ENCODE results near the gene NIPA2. TPM values are rescaled to one million over a fixed set of nuclear protein-coding genes. Genes with fewer than 3 reads are reported as not detected.

NIPA2 gene
- total and polyA plus RNA-seq, 3 donors from 2014 or later: 31.4 to 47.1 (median 33.9) TPM

DNA sequence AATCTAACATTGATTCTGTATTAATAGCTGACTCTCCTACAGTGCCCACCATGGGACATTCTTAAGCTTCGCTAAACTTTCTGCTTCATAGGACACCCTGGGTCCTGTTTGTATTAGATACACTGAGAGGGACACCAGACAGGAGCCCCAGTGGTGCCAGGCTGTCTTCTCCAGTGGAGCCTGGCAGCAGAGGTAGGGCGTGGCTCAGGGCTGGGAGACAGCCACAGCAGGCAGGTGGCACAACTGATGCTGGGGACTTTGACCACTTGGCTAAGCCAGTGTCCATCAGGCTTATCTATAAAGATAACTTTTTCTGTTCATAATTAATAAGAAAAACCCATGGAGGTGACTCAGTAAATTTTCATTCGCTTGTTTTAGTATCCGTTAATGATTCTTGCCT, 30.2 kb upstream of the NIPA2 start:
- TF ChIP-seq, protein P1, sequence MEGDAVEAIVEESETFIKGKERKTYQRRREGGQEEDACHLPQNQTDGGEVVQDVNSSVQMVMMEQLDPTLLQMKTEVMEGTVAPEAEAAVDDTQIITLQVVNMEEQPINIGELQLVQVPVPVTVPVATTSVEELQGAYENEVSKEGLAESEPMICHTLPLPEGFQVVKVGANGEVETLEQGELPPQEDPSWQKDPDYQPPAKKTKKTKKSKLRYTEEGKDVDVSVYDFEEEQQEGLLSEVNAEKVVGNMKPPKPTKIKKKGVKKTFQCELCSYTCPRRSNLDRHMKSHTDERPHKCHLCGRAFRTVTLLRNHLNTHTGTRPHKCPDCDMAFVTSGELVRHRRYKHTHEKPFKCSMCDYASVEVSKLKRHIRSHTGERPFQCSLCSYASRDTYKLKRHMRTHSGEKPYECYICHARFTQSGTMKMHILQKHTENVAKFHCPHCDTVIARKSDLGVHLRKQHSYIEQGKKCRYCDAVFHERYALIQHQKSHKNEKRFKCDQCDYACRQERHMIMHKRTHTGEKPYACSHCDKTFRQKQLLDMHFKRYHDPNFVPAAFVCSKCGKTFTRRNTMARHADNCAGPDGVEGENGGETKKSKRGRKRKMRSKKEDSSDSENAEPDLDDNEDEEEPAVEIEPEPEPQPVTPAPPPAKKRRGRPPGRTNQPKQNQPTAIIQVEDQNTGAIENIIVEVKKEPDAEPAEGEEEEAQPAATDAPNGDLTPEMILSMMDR (IDR thresholded peaks at IDR 0.05): no peak
- TF ChIP-seq POLR2A (IDR thresholded peaks at IDR 0.05): no peak
- no peaks in the 10 kb centered on the region for H3K27me3 ChIP-seq
- no peak overlapping the region for H3K27ac ChIP-seq
- no peaks in the 10 kb centered on the region for H3K9me3 ChIP-seq
- no peak for DNase-seq
- WGBS, 2 donors: 92 to 97% methylated on average over 4 of the region's 4 CpGs
- intact Hi-C loops (cut with DNase I; ENCODE audit: low total_unique reads): no loop called here
- no peak overlapping the region for H3K4me3 ChIP-seq
- no peaks in the 10 kb centered on the region for H3K36me3 ChIP-seq (ENCODE audit: low read depth, missing control alignments)
- no peaks in the 10 kb centered on the region for H3K4me1 ChIP-seq

DNA sequence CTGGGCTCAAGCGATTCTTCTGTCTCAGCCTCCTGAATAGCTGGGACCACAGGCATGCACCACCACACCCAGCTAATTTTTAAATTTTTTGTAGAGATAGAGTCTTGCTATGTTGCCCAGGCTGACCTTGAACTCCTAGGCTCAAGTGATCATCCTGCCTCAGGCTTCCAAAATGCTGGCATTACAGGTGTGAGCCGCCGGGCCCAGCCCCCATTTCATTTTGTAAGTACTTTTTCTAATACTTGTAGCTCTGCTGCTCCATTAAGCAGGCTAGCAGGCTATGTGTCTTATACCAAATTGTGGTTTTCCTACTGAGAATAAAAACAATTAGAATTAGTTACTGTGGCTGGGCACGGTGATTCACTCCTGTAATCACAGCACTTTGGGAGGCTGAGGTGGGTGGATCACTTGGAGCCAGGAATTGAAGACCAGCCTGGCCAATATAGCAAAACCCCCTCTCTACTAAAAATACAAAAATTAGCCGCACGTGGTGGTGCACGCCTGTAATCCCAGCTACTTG, 29.6 kb upstream of the NIPA2 start:
- H3K4me1 ChIP-seq: no peaks in the 10 kb centered on the region
- H3K36me3 ChIP-seq (ENCODE audit: low read depth, missing control alignments): no peaks in the 10 kb centered on the region
- WGBS, 2 donors: 93 to 97% methylated on average over 7 of the region's 7 CpGs
- H3K9me3 ChIP-seq: no peaks in the 10 kb centered on the region
- no peak overlapping the region for H3K4me3 ChIP-seq
- intact Hi-C loops (cut with DNase I; ENCODE audit: low total_unique reads): no loop called here
- no peak overlapping the region for H3K27ac ChIP-seq
- TF ChIP-seq POLR2A (IDR thresholded peaks at IDR 0.05): no peak
- TF ChIP-seq, protein P1 (IDR thresholded peaks at IDR 0.05): no peak
- DNase-seq: no peak
- H3K27me3 ChIP-seq: no peaks in the 10 kb centered on the region

GRCh38 chr15:22810033-22810852, 28.2 kb upstream of the NIPA2 start:
- H3K9me3 ChIP-seq: no peaks in the 10 kb centered on the region
- no peaks in the 10 kb centered on the region for H3K4me1 ChIP-seq
- H3K27ac ChIP-seq: no peak overlapping the region
- no peaks in the 10 kb centered on the region for H3K27me3 ChIP-seq
- 92 to 93% methylated on average over 10 of the region's 10 CpGs for WGBS, 2 donors
- TF ChIP-seq POLR2A (IDR thresholded peaks at IDR 0.05): no peak
- TF ChIP-seq, protein P1 (IDR thresholded peaks at IDR 0.05): no peak
- H3K4me3 ChIP-seq: no peak overlapping the region
- intact Hi-C loops (cut with DNase I; ENCODE audit: low total_unique reads): no loop called here
- DNase-seq: no peak
- H3K36me3 ChIP-seq (ENCODE audit: low read depth, missing control alignments): no peaks in the 10 kb centered on the region

DNA sequence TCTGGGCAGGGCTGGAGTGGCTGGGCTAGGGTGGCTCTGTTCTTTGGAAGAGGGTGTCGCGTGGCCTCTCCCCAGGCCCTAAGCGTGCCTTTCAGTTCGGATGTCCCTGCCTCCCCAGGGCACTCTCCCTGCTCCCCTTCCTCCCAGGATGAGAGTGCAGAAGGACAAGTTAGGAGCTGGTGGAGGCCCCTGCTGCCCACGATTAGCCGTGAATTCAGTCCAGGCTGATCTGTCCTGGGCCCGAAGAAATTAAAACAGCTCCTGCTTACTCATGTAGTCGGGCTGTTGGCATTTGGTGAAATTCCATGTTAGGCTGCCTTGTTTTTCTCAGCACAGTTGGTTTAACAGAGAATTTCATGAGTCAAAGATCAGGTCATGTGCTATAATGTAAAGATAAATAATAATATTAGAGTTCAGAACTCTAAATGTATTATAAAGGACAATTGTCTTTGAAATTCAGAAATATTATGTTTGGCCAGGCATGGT, 27.6 kb upstream of the NIPA2 start:
- H3K9me3 ChIP-seq: no peaks in the 10 kb centered on the region
- 93 to 94% methylated on average over 8 of the region's 8 CpGs for WGBS, 2 donors
- no peaks in the 10 kb centered on the region for H3K36me3 ChIP-seq (ENCODE audit: low read depth, missing control alignments)
- no peaks in the 10 kb centered on the region for H3K27me3 ChIP-seq
- DNase-seq: no peak
- intact Hi-C loops (cut with DNase I; ENCODE audit: low total_unique reads): no loop called here
- H3K4me3 ChIP-seq: no peak overlapping the region
- H3K27ac ChIP-seq: no peak overlapping the region
- no peaks in the 10 kb centered on the region for H3K4me1 ChIP-seq
- TF ChIP-seq POLR2A (IDR thresholded peaks at IDR 0.05): no peak
- TF ChIP-seq, protein P1 (IDR thresholded peaks at IDR 0.05): no peak
